Natural killer cell (primary cell): ENCODE data around the gene VGLL2. TPM values are rescaled to one million over a fixed set of nuclear protein-coding genes. Genes with fewer than 3 reads are reported as not detected.

Experiments used
- ATAC-seq, 3 donors: fragments of 150-1000 bp in 2 of 3; fragments of 200-7000 bp in 1 of 3; cut with Tn5 transposase; 1 replicate in 1 of 3; 2 replicates in 2 of 3; pipeline ENCODE4 v1.10.0; 2021; ENCODE audit warnings: mild to moderate bottlenecking in 2 of 3, moderate library complexity in 2 of 3
- DNase-seq, 2 donors: peaks; one replicate each; pipeline versions ENCODE4 v3.0.0 to v3.0.0-alpha.2; 2013 to 2021; ENCODE audit warnings: mixed read lengths in 1 of 2
- H3K27ac ChIP-seq: one replicate; pipeline ENCODE4 v1.5.1; 2013; ENCODE audit warnings: mild to moderate bottlenecking, low read length
- H3K27me3 ChIP-seq: one replicate; pipeline ENCODE4 v1.6.1; 2013; ENCODE audit warnings: low read length; ENCODE audit not compliant: control insufficient read depth, insufficient read depth
- H3K36me3 ChIP-seq: one replicate; pipeline ENCODE4 v1.6.1; 2013; ENCODE audit warnings: low read length; ENCODE audit not compliant: control insufficient read depth, insufficient read depth
- H3K4me1 ChIP-seq: one replicate; pipeline ENCODE4 v1.6.1; 2013; ENCODE audit warnings: low read length; ENCODE audit not compliant: control insufficient read depth, insufficient read depth
- H3K4me3 ChIP-seq: one replicate; pipeline ENCODE4 v1.5.1; 2013; ENCODE audit warnings: low read length
- H3K9me3 ChIP-seq: one replicate; pipeline ENCODE4 v1.6.1; 2013; ENCODE audit warnings: low read length; ENCODE audit not compliant: control insufficient read depth, insufficient read depth
- H3K27ac Mint-ChIP-seq, 2 donors: one replicate each; pipeline ENCODE4 v1.8.0; 2022; ENCODE audit warnings: mild to moderate bottlenecking in 2 of 2, mixed read lengths in 2 of 2, moderate library complexity in 1 of 2
- H3K27me3 Mint-ChIP-seq, 2 donors: one replicate each; pipeline ENCODE4 v1.8.0; 2022; ENCODE audit warnings: low read depth in 2 of 2, mixed read lengths in 2 of 2
- H3K36me3 Mint-ChIP-seq: one replicate; pipeline ENCODE4 v1.8.0; 2022; ENCODE audit warnings: mixed read lengths
- H3K4me1 Mint-ChIP-seq, 2 donors: one replicate each; pipeline ENCODE4 v1.8.0; 2022; ENCODE audit warnings: mixed read lengths in 2 of 2
- H3K4me3 Mint-ChIP-seq: one replicate; pipeline ENCODE4 v1.8.0; 2022; ENCODE audit warnings: mild to moderate bottlenecking, moderate library complexity, mixed read lengths
- H3K9me3 Mint-ChIP-seq, 2 donors: one replicate each; pipeline ENCODE4 v1.8.0; 2022; ENCODE audit warnings: mixed read lengths in 2 of 2
- WGBS: methylation state at CpG from one replicate; pipeline ENCODE4 v1.1.7; 2013; ENCODE audit warnings: missing lambda C conversion rate; ENCODE audit not compliant: insufficient coverage; 5-methylcytosine and 5-hydroxymethylcytosine counted together
- intact Hi-C: fragments of 100-400 bp; cut with micrococcal nuclease; formaldehyde crosslinking; loops from one replicate; pipeline ENCODE4 v1.14.2; 2022
- total RNA-seq, 4 donors: library from RNA; stranded (reverse); fragments of 120-200 nt in 1 of 4; gene quantifications; one replicate each; pipeline versions ENCODE4 v1.2.3 to v1.2.4, GENCODE V29; 2013 to 2022
- TF ChIP-seq, protein P1 (sequence below): fragments of 200-600 bp; IDR thresholded peaks from one replicate; pipeline ENCODE4 v1.8.0; 2022; ENCODE audit warnings: antibody characterized with exemption

The VGLL2 gene
- total RNA-seq, 3 donors from 2014 or later (not counting 1 experiment from before 2014, with no cell fraction given), result not detected

DNA sequence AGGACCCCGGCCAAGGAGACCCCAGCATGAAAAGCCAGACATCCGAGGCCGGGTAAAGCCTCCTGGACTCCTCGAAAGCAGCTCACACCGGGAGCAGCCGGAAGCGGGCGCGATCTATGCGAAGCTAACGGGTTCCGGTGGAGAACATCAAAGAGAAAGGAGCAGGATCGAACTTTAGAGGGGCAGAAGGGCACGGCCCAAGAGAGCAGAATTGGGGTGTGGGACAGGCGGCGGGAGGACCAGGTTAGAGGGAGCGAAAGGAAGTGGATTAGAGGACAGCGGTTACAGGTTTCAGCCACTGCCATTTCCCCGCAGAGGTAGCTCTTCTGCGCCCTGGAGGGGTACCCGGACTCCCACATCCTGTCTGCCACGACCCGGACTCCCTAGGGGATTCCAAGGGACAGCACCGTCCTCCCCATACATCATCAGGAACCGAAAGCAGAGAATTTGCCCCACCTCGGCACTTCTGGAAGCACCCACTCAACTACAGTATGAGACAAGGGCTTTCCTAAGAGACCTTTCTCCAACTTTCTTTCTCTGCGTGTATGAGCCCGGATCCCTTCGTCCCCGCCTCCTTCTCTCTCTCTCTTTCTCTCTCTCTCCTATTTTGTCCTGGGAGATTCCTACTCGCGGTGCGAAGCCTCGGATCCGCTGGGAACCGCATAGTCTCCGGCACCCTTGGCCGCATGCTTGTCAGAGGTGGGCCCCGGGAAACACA, 507 bp upstream of the VGLL2 start:
- no peak for ATAC-seq
- no peaks in the 10 kb centered on the region for H3K36me3 ChIP-seq
- no peak overlapping the region for H3K27ac Mint-ChIP-seq
- peaks cover 0 to 14% of the 10 kb centered on the region in 2 donors for H3K4me1 Mint-ChIP-seq
- H3K27me3 ChIP-seq, result peaks cover 72% of the 10 kb centered on the region
- DNase-seq, result no peak
- H3K4me3 ChIP-seq, result no peak overlapping the region
- no peaks in the 10 kb centered on the region for H3K9me3 Mint-ChIP-seq
- 3% methylated on average over 39 of the region's 39 CpGs for WGBS
- intact Hi-C loops, result no loop called here
- H3K27ac ChIP-seq, result no peak overlapping the region
- peaks cover 9% of the 10 kb centered on the region for H3K36me3 Mint-ChIP-seq
- H3K9me3 ChIP-seq, result no peaks in the 10 kb centered on the region
- H3K4me1 ChIP-seq, result peaks cover 16% of the 10 kb centered on the region
- H3K27me3 Mint-ChIP-seq, result peaks cover 59 to 75% of the 10 kb centered on the region in 2 donors
- TF ChIP-seq, protein P1, sequence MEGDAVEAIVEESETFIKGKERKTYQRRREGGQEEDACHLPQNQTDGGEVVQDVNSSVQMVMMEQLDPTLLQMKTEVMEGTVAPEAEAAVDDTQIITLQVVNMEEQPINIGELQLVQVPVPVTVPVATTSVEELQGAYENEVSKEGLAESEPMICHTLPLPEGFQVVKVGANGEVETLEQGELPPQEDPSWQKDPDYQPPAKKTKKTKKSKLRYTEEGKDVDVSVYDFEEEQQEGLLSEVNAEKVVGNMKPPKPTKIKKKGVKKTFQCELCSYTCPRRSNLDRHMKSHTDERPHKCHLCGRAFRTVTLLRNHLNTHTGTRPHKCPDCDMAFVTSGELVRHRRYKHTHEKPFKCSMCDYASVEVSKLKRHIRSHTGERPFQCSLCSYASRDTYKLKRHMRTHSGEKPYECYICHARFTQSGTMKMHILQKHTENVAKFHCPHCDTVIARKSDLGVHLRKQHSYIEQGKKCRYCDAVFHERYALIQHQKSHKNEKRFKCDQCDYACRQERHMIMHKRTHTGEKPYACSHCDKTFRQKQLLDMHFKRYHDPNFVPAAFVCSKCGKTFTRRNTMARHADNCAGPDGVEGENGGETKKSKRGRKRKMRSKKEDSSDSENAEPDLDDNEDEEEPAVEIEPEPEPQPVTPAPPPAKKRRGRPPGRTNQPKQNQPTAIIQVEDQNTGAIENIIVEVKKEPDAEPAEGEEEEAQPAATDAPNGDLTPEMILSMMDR, result no peak
- H3K4me3 Mint-ChIP-seq, result peak overlapping the region; percentile 28

DNA sequence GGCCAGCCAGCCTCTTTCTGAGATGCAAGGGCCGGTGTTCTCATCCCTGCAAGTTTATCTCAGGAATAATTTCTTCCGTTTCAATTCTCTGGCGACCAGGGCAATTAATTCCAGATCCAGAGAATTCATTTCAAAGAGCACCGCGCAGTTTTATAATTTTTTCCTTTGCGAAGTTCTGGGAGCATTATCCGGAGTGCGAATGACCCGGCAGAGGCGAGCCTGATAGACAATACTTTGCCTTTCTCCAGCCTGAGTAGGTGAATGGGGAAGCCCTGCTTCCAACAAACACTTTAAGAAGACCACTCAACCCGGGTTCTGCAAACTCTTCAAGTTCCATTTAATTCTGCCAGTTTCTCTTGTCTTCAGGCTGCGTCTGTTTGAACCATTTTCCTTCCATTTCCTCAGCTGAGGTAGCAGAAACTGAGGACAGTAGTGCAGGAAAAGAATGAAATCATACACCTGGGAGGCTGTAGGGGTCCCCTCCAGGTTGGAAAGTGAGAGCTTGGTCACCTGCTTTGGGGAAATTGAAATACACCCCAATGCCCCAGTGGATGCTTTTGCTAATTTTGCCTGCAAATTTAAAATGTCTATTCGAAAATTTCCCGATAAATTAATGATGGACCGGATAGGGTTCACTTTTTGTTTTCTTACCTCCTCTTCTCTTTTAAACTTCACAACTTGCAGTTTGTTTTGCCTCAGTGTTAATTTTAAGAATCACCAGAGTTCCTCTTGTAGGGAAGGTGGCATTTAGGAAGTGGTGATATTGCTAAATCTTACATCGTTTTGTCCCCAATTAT, 1.1 kb downstream of the VGLL2 start:
- Histone ChIP-seq H3K9me3 (no peaks in the 10 kb centered on the region), H3K4me3 (no peak overlapping the region), H3K27ac (no peak overlapping the region), H3K36me3 (no peaks in the 10 kb centered on the region), H3K27me3 (peaks cover 73% of the 10 kb centered on the region), H3K4me1 (peaks cover 16% of the 10 kb centered on the region)
- peaks cover 0 to 14% of the 10 kb centered on the region in 2 donors for H3K4me1 Mint-ChIP-seq
- no peak overlapping the region for H3K27ac Mint-ChIP-seq
- no peak overlapping the region for H3K4me3 Mint-ChIP-seq
- peaks cover 9% of the 10 kb centered on the region for H3K36me3 Mint-ChIP-seq
- 15% methylated on average over 16 of the region's 16 CpGs for WGBS
- H3K9me3 Mint-ChIP-seq, result no peaks in the 10 kb centered on the region
- ATAC-seq (no peak), DNase-seq (no peak)
- intact Hi-C loops, result no loop called here
- H3K27me3 Mint-ChIP-seq, result peaks cover 60 to 76% of the 10 kb centered on the region in 2 donors
- TF ChIP-seq, protein P1, result no peak

DNA sequence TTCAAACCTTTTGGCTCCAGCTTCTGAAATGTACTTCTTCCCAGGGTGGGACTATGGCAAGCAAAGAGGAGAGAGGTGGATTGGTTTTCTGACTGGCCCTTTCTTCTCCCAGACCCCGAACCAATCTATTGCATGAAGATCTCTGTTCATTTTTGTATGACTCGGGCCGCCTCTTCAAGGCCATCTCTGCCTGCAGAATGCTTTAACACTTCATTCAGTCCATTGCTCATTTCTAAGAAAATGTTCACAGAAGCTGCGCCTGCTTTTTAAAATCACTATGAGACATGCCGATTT, 1.6 kb downstream of the VGLL2 start:
- H3K36me3 ChIP-seq, result no peaks in the 10 kb centered on the region
- no peaks in the 10 kb centered on the region for H3K9me3 Mint-ChIP-seq

More for the DNA sequence above, 1.6 kb downstream of the VGLL2 start:
- TF ChIP-seq, protein P1, result no peak
- Mint-ChIP-seq H3K27ac (no peak overlapping the region), H3K36me3 (peaks cover 9% of the 10 kb centered on the region), H3K4me3 (no peak overlapping the region), H3K27me3 (peaks cover 59 to 76% of the 10 kb centered on the region in 2 donors), H3K4me1 (peaks cover 0 to 14% of the 10 kb centered on the region in 2 donors)
- Histone ChIP-seq H3K4me1 (peaks cover 16% of the 10 kb centered on the region), H3K9me3 (no peaks in the 10 kb centered on the region), H3K27ac (no peak overlapping the region), H3K27me3 (peaks cover 70% of the 10 kb centered on the region), H3K4me3 (no peak overlapping the region)
- 17% methylated on average over 4 of the region's 5 CpGs for WGBS
- ATAC-seq (no peak), DNase-seq (no peak)
- intact Hi-C loops, result no loop called here
